Muscle layer of duodenum (tissue), 2 donors: ENCODE data around the gene H1-8.

Experiments used
- H3K27ac ChIP-seq: one replicate; pipeline ENCODE4 v1.7.0; 2013; ENCODE audit warnings: mild to moderate bottlenecking, low read length
- H3K27me3 ChIP-seq: one replicate; pipeline ENCODE4 v1.7.0; 2013; ENCODE audit warnings: low read depth, mild to moderate bottlenecking, control low read depth, low read length
- H3K36me3 ChIP-seq, 2 donors: one replicate each; pipeline ENCODE4 v1.7.0; 2013; ENCODE audit warnings: low read length in 2 of 2, control low read depth in 1 of 2, mild to moderate bottlenecking in 1 of 2; ENCODE audit not compliant: insufficient read depth in 2 of 2, control insufficient read depth in 1 of 2
- H3K4me1 ChIP-seq, 2 donors: one replicate each; pipeline ENCODE4 v1.7.0; 2013; ENCODE audit warnings: low read length in 2 of 2, mild to moderate bottlenecking in 2 of 2, control low read depth in 1 of 2, moderate library complexity in 1 of 2; ENCODE audit not compliant: insufficient read depth in 2 of 2, control insufficient read depth in 1 of 2
- H3K4me3 ChIP-seq, 2 donors: one replicate each; pipeline ENCODE4 v1.7.0; 2013; ENCODE audit warnings: low read length in 2 of 2, low read depth in 1 of 2, mild to moderate bottlenecking in 1 of 2
- H3K9me3 ChIP-seq, 2 donors: one replicate each; pipeline ENCODE4 v1.7.0; 2013; ENCODE audit warnings: low read length in 2 of 2, control low read depth in 1 of 2, mild to moderate bottlenecking in 1 of 2; ENCODE audit not compliant: control insufficient read depth in 1 of 2
- donor health status: healthy.

H1-8 gene

GRCh38 chr3:129526121-129526900 lies 16.7 kb upstream of the H1-8 start:
- no peaks in the 10 kb centered on the region for H3K27me3 ChIP-seq
- no peak overlapping the region for H3K27ac ChIP-seq
- no peaks in the 10 kb centered on the region for H3K9me3 ChIP-seq
- H3K4me1 ChIP-seq, result no peaks in the 10 kb centered on the region
- no peak overlapping the region for H3K4me3 ChIP-seq
- no peaks in the 10 kb centered on the region for H3K36me3 ChIP-seq

- Histone ChIP-seq H3K27me3 (no peaks in the 10 kb centered on the region), H3K4me3 (no peak overlapping the region)
Observed at GRCh38 chr3:129527262-129527661, 15.7 kb upstream of the H1-8 start.

GRCh38 chr3:129528589-129529100 lies 14.3 kb upstream of the H1-8 start, which contains the start of gene RHO:
RHO (plus strand) TSS chr3:129528639; CDS start chr3:129528734, 95 bp downstream.
- H3K27ac ChIP-seq, result no peak within 1 kb of the TSS
- no peak within 1 kb of the TSS for H3K4me3 ChIP-seq
- H3K27me3 ChIP-seq, result no peaks in the 10 kb centered on the region
- no peaks in the 10 kb centered on the region for H3K36me3 ChIP-seq
- H3K9me3 ChIP-seq, result no peaks in the 10 kb centered on the region
- no peaks in the 10 kb centered on the region for H3K4me1 ChIP-seq

More at GRCh38 chr3:129527262-129527661, 15.7 kb upstream of the H1-8 start:
- no peaks in the 10 kb centered on the region for H3K4me1 ChIP-seq
- no peak overlapping the region for H3K27ac ChIP-seq
- H3K36me3 ChIP-seq, result no peaks in the 10 kb centered on the region
- no peaks in the 10 kb centered on the region for H3K9me3 ChIP-seq

GRCh38 chr3:129529436-129530210 lies 13.4 kb upstream of the H1-8 start:
- no peak overlapping the region for H3K4me3 ChIP-seq
- no peak overlapping the region for H3K27ac ChIP-seq
- H3K9me3 ChIP-seq, result no peaks in the 10 kb centered on the region
- no peaks in the 10 kb centered on the region for H3K4me1 ChIP-seq
- H3K27me3 ChIP-seq, result no peaks in the 10 kb centered on the region
- H3K36me3 ChIP-seq, result no peaks in the 10 kb centered on the region

GRCh38 chr3:129530251-129530791 lies 12.7 kb upstream of the H1-8 start:
- Histone ChIP-seq H3K4me3 (no peak overlapping the region), H3K4me1 (no peaks in the 10 kb centered on the region), H3K27me3 (no peaks in the 10 kb centered on the region), H3K36me3 (no peaks in the 10 kb centered on the region), H3K9me3 (no peaks in the 10 kb centered on the region), H3K27ac (no peak overlapping the region)

- H3K9me3 ChIP-seq, result no peaks in the 10 kb centered on the region
- no peaks in the 10 kb centered on the region for H3K4me1 ChIP-seq
- H3K27ac ChIP-seq, result no peak overlapping the region
- H3K36me3 ChIP-seq, result no peaks in the 10 kb centered on the region
- H3K27me3 ChIP-seq, result no peaks in the 10 kb centered on the region
- no peak overlapping the region for H3K4me3 ChIP-seq
Observed at GRCh38 chr3:129530821-129531220, 12.2 kb upstream of the H1-8 start.

GRCh38 chr3:129531699-129532098 lies 11.3 kb upstream of the H1-8 start:
- Histone ChIP-seq H3K36me3 (no peaks in the 10 kb centered on the region), H3K4me3 (no peak overlapping the region), H3K27ac (no peak overlapping the region), H3K27me3 (no peaks in the 10 kb centered on the region), H3K9me3 (no peaks in the 10 kb centered on the region), H3K4me1 (no peaks in the 10 kb centered on the region)

GRCh38 chr3:129532261-129532660 lies 10.7 kb upstream of the H1-8 start:
- Histone ChIP-seq H3K4me3 (no peak overlapping the region), H3K4me1 (no peaks in the 10 kb centered on the region), H3K27me3 (no peaks in the 10 kb centered on the region), H3K27ac (no peak overlapping the region), H3K36me3 (no peaks in the 10 kb centered on the region), H3K9me3 (no peaks in the 10 kb centered on the region)

- no peaks in the 10 kb centered on the region for H3K9me3 ChIP-seq
- no peaks in the 10 kb centered on the region for H3K27me3 ChIP-seq
- no peak overlapping the region for H3K27ac ChIP-seq
- no peaks in the 10 kb centered on the region for H3K4me1 ChIP-seq
- H3K36me3 ChIP-seq, result no peaks in the 10 kb centered on the region
- no peak overlapping the region for H3K4me3 ChIP-seq
Observed at GRCh38 chr3:129533406-129533805, 9.6 kb upstream of the H1-8 start.

GRCh38 chr3:129534428-129535027 lies 8.4 kb upstream of the H1-8 start:
- Histone ChIP-seq H3K27ac (no peak overlapping the region), H3K4me3 (no peak overlapping the region), H3K9me3 (no peaks in the 10 kb centered on the region), H3K27me3 (no peaks in the 10 kb centered on the region), H3K4me1 (no peaks in the 10 kb centered on the region), H3K36me3 (no peaks in the 10 kb centered on the region)

- Histone ChIP-seq H3K9me3 (no peaks in the 10 kb centered on the region), H3K4me3 (no peak overlapping the region), H3K4me1 (no peaks in the 10 kb centered on the region), H3K27me3 (no peaks in the 10 kb centered on the region), H3K27ac (no peak overlapping the region), H3K36me3 (no peaks in the 10 kb centered on the region)
Observed at GRCh38 chr3:129535075-129535474, 7.9 kb upstream of the H1-8 start.
